Measurements from ENCODE around the gene GPR25. TPM values are rescaled to one million over a fixed set of nuclear protein-coding genes. Genes with fewer than 3 reads are reported as not detected.
A peak's percentile ranks its signal among the peaks of the same experiment; 100 is the strongest.

Gene GPR25
- total RNA-seq, 4 donors from 2014 or later, result not detected

- intact Hi-C loops (cut with DNase I), result no loop called here
- Histone ChIP-seq H3K27me3 (peaks cover 4 to 63% (median 16%) of the 10 kb centered on the region in 4 donors), H3K36me3 (no peaks in the 10 kb centered on the region), H3K27ac (replicated peaks in 1 of 4) (no peak overlapping the region), H3K9me3 (no peaks in the 10 kb centered on the region), H3K4me3 (no peak overlapping the region), H3K4me1 (peaks cover 11 to 18% (median 17%) of the 10 kb centered on the region in 4 donors)
- TF ChIP-seq CTCF (IDR thresholded peaks at IDR 0.05) (no peak), POLR2A (IDR thresholded peaks at IDR 0.05; ENCODE audit: low read depth) (no peak), POLR2AphosphoS5 (IDR thresholded peaks at IDR 0.05) (no peak), EP300 (IDR thresholded peaks at IDR 0.05) (no peak)
- DNase-seq (ENCODE audit: extremely low spot score), result no peak
Measured at GRCh38 chr1:200892958-200893357, 20.2 kb downstream of the GPR25 start.

GRCh38 chr1:200893411-200893901 lies 20.7 kb downstream of the GPR25 start:
- Histone ChIP-seq H3K9me3 (no peaks in the 10 kb centered on the region), H3K4me1 (peaks cover 11 to 18% (median 17%) of the 10 kb centered on the region in 4 donors), H3K4me3 (no peak overlapping the region), H3K27me3 (peaks cover 4 to 58% (median 16%) of the 10 kb centered on the region in 4 donors), H3K27ac (replicated peaks in 1 of 4) (no peak overlapping the region), H3K36me3 (no peaks in the 10 kb centered on the region)
- 90% methylated on average over 6 of the region's 6 CpGs for WGBS
- TF ChIP-seq POLR2A (IDR thresholded peaks at IDR 0.05; ENCODE audit: low read depth) (no peak), CTCF (IDR thresholded peaks at IDR 0.05) (no peak), POLR2AphosphoS5 (IDR thresholded peaks at IDR 0.05) (no peak), EP300 (IDR thresholded peaks at IDR 0.05) (no peak)
- intact Hi-C loops (cut with DNase I), result no loop called here
- no peak for DNase-seq (ENCODE audit: extremely low spot score)

- no peaks in the 10 kb centered on the region for H3K9me3 ChIP-seq
- TF ChIP-seq POLR2A (IDR thresholded peaks at IDR 0.05; ENCODE audit: low read depth) (no peak), EP300 (IDR thresholded peaks at IDR 0.05) (no peak), POLR2AphosphoS5 (IDR thresholded peaks at IDR 0.05) (no peak), CTCF (IDR thresholded peaks at IDR 0.05) (no peak)
- H3K27ac ChIP-seq (replicated peaks in 1 of 4), result no peak within 1 kb of the TSS
- H3K4me3 ChIP-seq, result peak within 1 kb of the TSS in 1 of 4 donors; percentile 10
- no peak for DNase-seq (ENCODE audit: extremely low spot score)
- H3K4me1 ChIP-seq, result peaks cover 11 to 18% (median 17%) of the 10 kb centered on the region in 4 donors
- peaks cover 4 to 44% (median 16%) of the 10 kb centered on the region in 4 donors for H3K27me3 ChIP-seq
- intact Hi-C loops (cut with DNase I), result no loop called here
- H3K36me3 ChIP-seq, result no peaks in the 10 kb centered on the region
- WGBS, result 84% methylated on average over 15 of the region's 15 CpGs
Measured at GRCh38 chr1:200894712-200895442, 22.1 kb downstream of the GPR25 start, which contains the start of gene INAVA. TSS of gene INAVA (plus strand) at chr1:200894900. CDS start at chr1:200898401, 3,501 bp downstream.

GRCh38 chr1:200895443-200895789 lies 22.6 kb downstream of the GPR25 start:
- 89% methylated on average over 6 of the region's 8 CpGs for WGBS
- no peak for TF ChIP-seq POLR2AphosphoS5 (IDR thresholded peaks at IDR 0.05)
- TF ChIP-seq POLR2A (IDR thresholded peaks at IDR 0.05; ENCODE audit: low read depth), result no peak
- TF ChIP-seq CTCF (IDR thresholded peaks at IDR 0.05), result no peak
- no peak for TF ChIP-seq EP300 (IDR thresholded peaks at IDR 0.05)
- peaks cover 4 to 38% (median 16%) of the 10 kb centered on the region in 4 donors for H3K27me3 ChIP-seq
- no peaks in the 10 kb centered on the region for H3K36me3 ChIP-seq
- peaks cover 11 to 18% (median 17%) of the 10 kb centered on the region in 4 donors for H3K4me1 ChIP-seq
- no peak overlapping the region for H3K27ac ChIP-seq (replicated peaks in 1 of 4)
- no peak overlapping the region for H3K4me3 ChIP-seq
- intact Hi-C loops (cut with DNase I), result no loop called here
- DNase-seq (ENCODE audit: extremely low spot score), result no peak
- H3K9me3 ChIP-seq, result no peaks in the 10 kb centered on the region

All from esophagus muscularis mucosa (tissue), 4 donors.